Thymus (tissue), 11 donors: ENCODE data around the gene PRRC2B. TPM values are rescaled to one million over a fixed set of nuclear protein-coding genes. Genes with fewer than 3 reads are reported as not detected.
"Not testable (repeated sequence)": the region's sequence is repeated elsewhere in the genome, so short reads cannot be mapped to it uniquely, and the experiment has no call there.

Experiments used
- DNase-seq, 9 donors: peaks; one replicate each; pipeline ENCODE4 v3.0.0-alpha.2; 2013; ENCODE audit warnings: low spot score in 9 of 9, low read depth in 6 of 9, missing footprints in 1 of 9
- H3K27ac ChIP-seq, 2 donors: one replicate each; pipeline ENCODE4 v1.5.1; 2013; ENCODE audit warnings: control low read depth in 1 of 2, low read depth in 1 of 2, low read length in 1 of 2, mild to moderate bottlenecking in 1 of 2, moderate library complexity in 1 of 2
- H3K27me3 ChIP-seq, 2 donors: one replicate each; pipeline ENCODE4 v1.5.1; 2013; ENCODE audit warnings: low read length in 1 of 2; ENCODE audit not compliant: control insufficient read depth in 2 of 2, insufficient read depth in 1 of 2
- H3K36me3 ChIP-seq, 2 donors: one replicate each; pipeline ENCODE4 v1.5.1; 2013; ENCODE audit warnings: low read length in 1 of 2, mild to moderate bottlenecking in 1 of 2, moderate library complexity in 1 of 2; ENCODE audit not compliant: control insufficient read depth in 2 of 2, insufficient read depth in 2 of 2
- H3K4me1 ChIP-seq, 2 donors: one replicate each; pipeline ENCODE4 v1.5.1; 2013; ENCODE audit warnings: low read length in 2 of 2; ENCODE audit not compliant: control insufficient read depth in 2 of 2, insufficient read depth in 2 of 2
- H3K4me3 ChIP-seq, 2 donors: one replicate each; pipeline ENCODE4 v1.5.1; 2013; ENCODE audit warnings: low read length in 2 of 2, control low read depth in 1 of 2, mild to moderate bottlenecking in 1 of 2
- H3K9me3 ChIP-seq, 2 donors: one replicate each; pipeline ENCODE4 v1.5.1; 2013; ENCODE audit warnings: low read length in 1 of 2, mild to moderate bottlenecking in 1 of 2; ENCODE audit not compliant: control insufficient read depth in 2 of 2, insufficient read depth in 1 of 2
- WGBS: extraction: QIAGEN DNeasy Blood & Tissue Kit; methylation state at CpG from one replicate; pipeline ENCODE4 v1.1.7; 2013; 5-methylcytosine and 5-hydroxymethylcytosine counted together
- polyA plus RNA-seq: library from polyadenylated mRNA; stranded (reverse); fragments of 200-250 nt; gene quantifications from one replicate; pipeline ENCODE4 v1.2.3, GENCODE V29; 2013
- total RNA-seq: library from RNA; stranded (reverse); fragments of 120-200 nt; gene quantifications from one replicate; pipeline ENCODE4 v1.2.4, GENCODE V29; 2013
- donor health status: healthy.

The PRRC2B gene
- total and polyA plus RNA-seq, 2 donors, result 23.0 to 73.5 TPM

GRCh38 chr9:131513177-131513576 is 119.3 kb downstream of the PRRC2B start:
- 60% methylated on average over 15 of the region's 15 CpGs for WGBS
- H3K36me3 ChIP-seq, result peaks cover 68 to 78% of the 10 kb centered on the region in 2 donors
- DNase-seq, result no peak

GRCh38 chr9:131515559-131516031 is 121.7 kb downstream of the PRRC2B start:
- Histone ChIP-seq H3K36me3 (peaks cover 81 to 88% of the 10 kb centered on the region in 2 donors), H3K4me1 (peaks cover 8 to 12% of the 10 kb centered on the region in 2 donors)
- H3K4me3 ChIP-seq, H3K27ac ChIP-seq, H3K9me3 ChIP-seq, DNase-seq, H3K27me3 ChIP-seq: not testable (repeated sequence)
- 89% methylated on average over 12 of the region's 12 CpGs for WGBS

More at GRCh38 chr9:131513177-131513576, 119.3 kb downstream of the PRRC2B start:
- Histone ChIP-seq H3K27me3 (no peaks in the 10 kb centered on the region), H3K27ac (no peak overlapping the region), H3K9me3 (no peaks in the 10 kb centered on the region), H3K4me3 (no peak overlapping the region), H3K4me1 (peaks cover 8 to 12% of the 10 kb centered on the region in 2 donors)

- H3K4me1 ChIP-seq, result peaks cover 8 to 12% of the 10 kb centered on the region in 2 donors
- H3K9me3 ChIP-seq, result no peaks in the 10 kb centered on the region
- WGBS, result 92% methylated on average over 15 of the region's 15 CpGs
- DNase-seq, result no peak
- no peaks in the 10 kb centered on the region for H3K27me3 ChIP-seq
- no peak overlapping the region for H3K27ac ChIP-seq
- peaks cover 80 to 86% of the 10 kb centered on the region in 2 donors for H3K36me3 ChIP-seq
- H3K4me3 ChIP-seq, result no peak overlapping the region
Observed at GRCh38 chr9:131516100-131516499, 122.2 kb downstream of the PRRC2B start.

- Histone ChIP-seq H3K4me1 (peaks cover 8 to 12% of the 10 kb centered on the region in 2 donors), H3K36me3 (peaks cover 80 to 85% of the 10 kb centered on the region in 2 donors), H3K4me3 (no peak overlapping the region), H3K9me3 (no peaks in the 10 kb centered on the region), H3K27me3 (no peaks in the 10 kb centered on the region), H3K27ac (no peak overlapping the region)
- no peak for DNase-seq
- 98% methylated on average over 9 of the region's 9 CpGs for WGBS
Observed at GRCh38 chr9:131516930-131517329, 123.0 kb downstream of the PRRC2B start.

GRCh38 chr9:131517761-131518190 is 123.9 kb downstream of the PRRC2B start:
- no peak overlapping the region for H3K4me3 ChIP-seq
- H3K36me3 ChIP-seq, result peaks cover 83 to 87% of the 10 kb centered on the region in 2 donors
- DNase-seq, result no peak
- 98% methylated on average over 11 of the region's 11 CpGs for WGBS
- H3K4me1 ChIP-seq, result peaks cover 8 to 12% of the 10 kb centered on the region in 2 donors
- no peaks in the 10 kb centered on the region for H3K27me3 ChIP-seq
- no peak overlapping the region for H3K27ac ChIP-seq
- no peaks in the 10 kb centered on the region for H3K9me3 ChIP-seq

- no peak for DNase-seq
- no peak overlapping the region for H3K27ac ChIP-seq
- peaks cover 8 to 10% of the 10 kb centered on the region in 2 donors for H3K4me1 ChIP-seq
- H3K9me3 ChIP-seq, result no peaks in the 10 kb centered on the region
- H3K36me3 ChIP-seq, result peaks cover 83 to 84% of the 10 kb centered on the region in 2 donors
- WGBS, result 98% methylated on average over 20 of the region's 20 CpGs
- no peak overlapping the region for H3K4me3 ChIP-seq
- no peaks in the 10 kb centered on the region for H3K27me3 ChIP-seq
Observed at GRCh38 chr9:131518553-131518952, 124.7 kb downstream of the PRRC2B start.

GRCh38 chr9:131520503-131520902 is 126.6 kb downstream of the PRRC2B start:
- H3K27ac ChIP-seq, result no peak overlapping the region
- no peaks in the 10 kb centered on the region for H3K9me3 ChIP-seq
- 88% methylated on average over 16 of the region's 16 CpGs for WGBS
- no peaks in the 10 kb centered on the region for H3K4me1 ChIP-seq
- peaks cover 87 to 89% of the 10 kb centered on the region in 2 donors for H3K36me3 ChIP-seq
- DNase-seq, result no peak
- H3K4me3 ChIP-seq, result no peak overlapping the region
- no peaks in the 10 kb centered on the region for H3K27me3 ChIP-seq

- DNase-seq, result no peak
- H3K27ac ChIP-seq, result no peak overlapping the region
- H3K4me1 ChIP-seq, result no peaks in the 10 kb centered on the region
- no peaks in the 10 kb centered on the region for H3K9me3 ChIP-seq
- no peak overlapping the region for H3K4me3 ChIP-seq
- no peaks in the 10 kb centered on the region for H3K27me3 ChIP-seq
- peaks cover 87 to 89% of the 10 kb centered on the region in 2 donors for H3K36me3 ChIP-seq
- 97% methylated on average over 10 of the region's 10 CpGs for WGBS
Observed at GRCh38 chr9:131521203-131521602, 127.3 kb downstream of the PRRC2B start.

- Histone ChIP-seq H3K27ac (no peak overlapping the region), H3K36me3 (peaks cover 87 to 89% of the 10 kb centered on the region in 2 donors), H3K4me3 (no peak overlapping the region), H3K9me3 (no peaks in the 10 kb centered on the region), H3K4me1 (no peaks in the 10 kb centered on the region), H3K27me3 (no peaks in the 10 kb centered on the region)
- no peak for DNase-seq
- WGBS, result 97% methylated on average over 13 of the region's 13 CpGs
Observed at GRCh38 chr9:131521822-131522221, 127.9 kb downstream of the PRRC2B start.
